ENCODE results near the gene RNF222.
"Not testable (repeated sequence)": the region's sequence is repeated elsewhere in the genome, so short reads cannot be mapped to it uniquely, and the experiment has no call there.

The RNF222 gene

GRCh38 chr17:8384801-8385378 lies 12.7 kb downstream of the RNF222 start:
- peak overlapping the region in 7 of 21 experiments; percentile 32 to 90 (median 38) for H3K27ac ChIP-seq
- no peak overlapping the region for H3K4me3 ChIP-seq

DNA sequence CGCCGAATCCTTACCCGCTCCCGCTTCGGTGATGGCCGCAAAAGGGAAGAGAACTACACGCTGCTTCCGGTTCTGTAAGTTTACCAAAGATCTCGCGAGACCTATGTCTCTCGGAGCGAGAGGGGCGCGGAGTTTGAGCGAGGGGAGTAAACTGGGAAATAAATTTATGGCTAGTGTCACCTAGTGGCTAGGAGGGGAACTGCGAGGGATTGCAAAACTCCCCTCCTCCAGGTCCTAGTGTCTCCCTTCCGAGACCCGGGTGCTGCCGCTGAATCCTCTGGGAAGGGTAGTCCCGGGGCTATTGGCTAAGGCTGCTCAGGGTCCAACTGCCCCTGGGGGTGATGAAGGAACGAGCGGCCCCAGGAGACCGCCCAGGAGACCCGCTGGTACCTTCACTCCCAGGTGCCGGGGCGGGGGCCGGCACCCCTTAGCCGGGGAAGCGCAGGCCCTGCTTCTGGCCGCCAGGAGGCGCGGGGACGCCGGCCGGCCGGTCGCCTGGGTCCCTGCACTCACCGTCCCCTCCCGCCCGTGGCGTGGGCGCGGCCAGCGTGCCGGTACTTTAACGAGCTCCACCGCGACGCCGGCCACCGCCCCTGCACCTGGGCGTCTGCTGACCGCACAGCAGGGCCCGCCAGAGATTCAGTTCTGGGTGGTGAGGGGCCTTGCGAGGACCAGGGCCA lies 14.3 kb downstream of the RNF222 start, which contains the start of gene RPL26:
Gene RPL26, minus strand, starts transcription at position 51 of the 680 bp plus-strand sequence. CDS start 883 bp downstream, outside the sequence.
- Histone ChIP-seq H3K4me3 (peak within 1 kb of the TSS; percentile 52 to 74 (median 60)), H3K27ac (peak within 1 kb of the TSS; percentile 61 to 95 (median 86))

- Histone ChIP-seq H3K4me3 (peak overlapping the region; percentile 52 to 74 (median 60)), H3K27ac (peak overlapping the region in 20 of 21 experiments; percentile 23 to 95 (median 86))
These were observed 14.8 kb downstream of the RNF222 start for GRCh38 chr17:8382880-8383142.

DNA sequence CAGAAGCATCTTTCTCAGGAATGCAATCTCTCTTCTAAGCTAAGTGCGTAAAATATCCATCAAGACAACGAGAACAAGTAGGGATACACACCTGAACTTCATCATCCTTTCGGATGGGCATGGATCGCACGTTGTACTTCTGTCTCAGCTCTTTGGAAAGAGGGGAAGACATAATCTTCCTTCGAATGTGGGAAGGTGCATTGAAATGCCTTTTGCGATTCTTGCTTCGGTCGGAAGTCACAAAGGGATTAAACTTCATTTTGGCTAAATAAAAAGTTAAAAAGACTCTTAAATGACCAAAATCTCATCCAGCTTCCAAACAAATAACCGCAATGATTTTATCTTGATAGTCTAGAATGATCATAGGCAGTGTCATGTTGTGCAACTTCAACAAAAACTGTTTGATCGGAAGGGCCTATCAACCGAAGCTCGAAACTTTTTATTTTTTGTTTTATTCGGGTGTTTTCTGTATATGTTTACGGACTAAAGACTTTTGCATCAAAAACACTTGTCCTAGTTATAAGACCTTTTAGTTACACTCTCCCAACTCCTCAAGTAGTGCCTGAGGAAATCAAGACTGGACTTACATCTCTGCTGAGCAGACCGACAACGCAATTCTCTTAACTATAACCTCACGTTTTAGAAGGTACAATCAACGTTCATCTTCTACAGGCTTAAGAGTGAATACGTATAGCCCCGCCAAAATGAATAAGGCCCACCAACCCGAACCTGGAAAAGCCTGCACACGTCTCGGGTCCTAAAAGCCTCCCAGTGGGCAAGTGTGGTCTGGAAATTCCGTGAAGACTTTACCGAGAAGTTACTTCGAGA lies 15.4 kb downstream of the RNF222 start:
- Histone ChIP-seq H3K27ac (peak overlapping the region in 20 of 21 experiments; percentile 23 to 95 (median 86)), H3K4me3 (peak overlapping the region; percentile 52 to 74 (median 60))

DNA sequence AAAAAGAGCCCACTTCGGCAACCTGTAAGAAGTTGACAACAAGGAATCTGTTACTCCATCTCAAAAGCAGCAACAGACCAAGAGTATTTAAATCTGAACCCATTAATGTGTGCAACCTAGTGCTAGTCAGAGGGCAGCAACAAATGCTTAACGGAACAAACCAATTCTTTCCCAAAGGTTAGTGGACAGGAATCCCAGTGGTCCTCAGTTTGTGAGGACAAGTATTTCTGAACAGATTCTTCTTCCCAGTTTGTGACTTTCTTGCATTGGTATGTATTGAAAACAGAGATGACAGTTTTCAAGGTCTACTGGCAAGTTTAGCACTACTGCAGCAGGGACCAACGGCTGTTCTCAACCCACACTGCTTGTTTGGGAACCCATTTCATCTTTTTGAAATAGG lies 17.6 kb downstream of the RNF222 start:
- Histone ChIP-seq H3K27ac (peak overlapping the region in 2 of 21 experiments; percentile 88), H3K4me3 (no peak overlapping the region)

- not testable (repeated sequence) for H3K4me3 ChIP-seq, H3K27ac ChIP-seq
These were observed 19.5 kb downstream of the RNF222 start for GRCh38 chr17:8378117-8378516.

GRCh38 chr17:8377422-8377821 lies 20.2 kb downstream of the RNF222 start:
- Histone ChIP-seq H3K27ac (peak overlapping the region in 2 of 21 experiments; percentile 86 to 88), H3K4me3 (no peak overlapping the region)

DNA sequence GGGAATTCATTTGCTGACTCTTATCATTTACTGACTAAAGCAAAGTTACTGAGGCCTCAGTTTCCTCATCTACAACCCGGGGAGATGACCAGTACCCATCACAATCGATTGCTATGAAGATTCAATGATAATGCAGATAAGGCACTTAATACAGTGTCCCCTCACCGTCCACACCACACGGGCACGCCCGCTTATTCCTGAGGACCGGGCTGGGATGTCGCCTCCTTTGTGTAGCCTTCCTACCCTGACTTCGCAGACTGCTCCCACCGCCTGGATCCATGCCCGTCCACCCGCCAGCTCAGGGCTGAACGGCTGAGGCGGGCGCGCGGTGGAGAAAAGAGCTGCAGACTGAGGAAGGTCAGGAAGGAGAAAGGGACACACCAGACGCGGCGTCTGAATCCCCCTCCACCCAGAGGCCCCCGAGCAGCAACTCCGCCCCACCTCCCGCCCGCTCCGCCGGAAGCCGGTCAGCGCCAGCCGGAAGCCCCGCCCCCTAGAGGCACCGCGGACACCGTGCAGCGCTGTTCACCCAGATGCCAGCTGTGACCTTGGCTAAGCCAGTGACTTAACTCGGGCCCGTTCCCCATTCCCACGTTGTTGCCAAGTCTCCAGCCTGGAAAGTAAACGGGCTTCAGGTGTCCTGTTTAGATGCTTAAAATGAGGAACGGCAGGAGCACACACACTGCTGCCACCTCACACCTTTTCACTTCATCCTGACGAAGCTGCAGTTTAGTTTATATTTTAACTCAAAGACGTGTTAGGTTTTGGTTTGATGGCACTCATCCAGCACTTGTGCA lies 21.2 kb downstream of the RNF222 start, which contains the start of gene KRABD2:
Gene KRABD2, minus strand, starts transcription at position 434 of the 797 bp plus-strand sequence.
- Histone ChIP-seq H3K4me3 (peak within 1 kb of the TSS; percentile 47 to 72 (median 65)), H3K27ac (peak within 1 kb of the TSS in 20 of 21 experiments; percentile 68 to 96 (median 88))

DNA sequence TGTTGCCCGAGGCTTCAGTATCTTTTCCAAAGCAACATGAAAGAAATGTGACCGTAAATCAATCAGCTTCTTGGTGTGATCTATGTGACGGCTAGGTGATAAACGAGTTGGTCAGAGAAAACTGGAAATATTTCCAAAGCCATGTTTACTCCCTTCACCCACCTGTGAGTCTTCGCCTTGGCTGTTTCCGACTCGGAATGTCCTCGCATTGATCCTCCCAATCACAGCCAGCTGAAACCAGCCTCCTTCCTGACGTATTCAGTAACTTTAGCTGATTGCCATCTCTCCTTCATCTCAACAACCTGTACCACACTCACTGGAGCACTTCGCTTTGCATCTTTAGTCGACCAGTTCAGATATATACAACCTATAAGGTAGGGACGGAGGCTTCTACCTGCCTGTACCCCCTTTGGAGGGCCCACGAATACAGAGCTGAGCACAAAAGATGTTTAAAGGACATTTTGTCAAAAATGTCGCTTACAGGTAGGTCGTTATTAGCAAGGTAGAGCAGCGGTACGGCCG lies 21.8 kb downstream of the RNF222 start:
- H3K4me3 ChIP-seq, result peak overlapping the region; percentile 47 to 72 (median 65)
- peak overlapping the region in 20 of 21 experiments; percentile 68 to 96 (median 88) for H3K27ac ChIP-seq

- not testable (repeated sequence) for H3K4me3 ChIP-seq, H3K27ac ChIP-seq
These were observed 23.8 kb downstream of the RNF222 start for GRCh38 chr17:8373856-8374255.

- H3K27ac ChIP-seq, result peak overlapping the region in 2 of 21 experiments; percentile 6 to 7
- no peak overlapping the region for H3K4me3 ChIP-seq
These were observed 25.2 kb downstream of the RNF222 start for GRCh38 chr17:8372422-8372821.

- H3K27ac ChIP-seq, result peak overlapping the region in 1 of 21 experiments; percentile 7
- H3K4me3 ChIP-seq, result no peak overlapping the region
These were observed 25.8 kb downstream of the RNF222 start for GRCh38 chr17:8371786-8372185.

DNA sequence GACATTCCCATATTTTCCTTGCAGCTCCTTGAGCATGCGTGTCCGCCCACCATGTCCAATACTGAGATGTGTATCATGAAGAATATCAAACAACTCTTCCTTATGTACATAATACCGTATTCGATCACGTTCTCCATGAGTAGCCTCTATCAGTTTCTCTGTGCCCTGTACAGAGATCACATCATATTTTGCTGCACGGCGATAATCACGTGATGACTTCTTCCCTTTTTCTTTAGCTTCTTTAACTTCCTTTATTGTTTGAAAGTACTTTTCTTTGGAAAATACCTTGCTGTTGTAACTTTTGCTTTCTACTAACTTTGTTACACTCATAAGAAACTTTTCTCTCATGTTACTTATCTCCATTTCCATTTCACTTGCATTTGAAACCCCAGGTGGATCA lies 27.7 kb downstream of the RNF222 start:
- Histone ChIP-seq H3K4me3 (no peak overlapping the region), H3K27ac (no peak overlapping the region)

DNA sequence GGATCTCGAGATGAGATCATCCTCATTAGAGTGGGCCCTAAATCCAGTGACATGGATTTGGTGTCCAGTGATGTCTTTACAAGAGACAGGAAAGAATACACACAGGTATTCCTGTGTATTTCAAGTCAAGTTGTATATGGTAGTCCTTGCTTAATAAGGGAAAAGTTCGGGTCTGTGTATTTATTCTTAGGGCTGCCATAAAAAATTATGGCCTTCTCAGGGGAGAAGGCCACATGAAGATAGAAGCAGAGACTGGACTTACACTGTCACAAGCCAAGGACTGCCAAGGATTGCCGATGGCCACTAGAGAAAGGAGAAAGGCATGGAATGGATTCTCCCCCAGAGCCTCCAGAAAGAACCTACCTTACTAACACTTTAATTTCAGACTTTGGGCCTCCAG lies 29.4 kb downstream of the RNF222 start:
- Histone ChIP-seq H3K27ac (no peak overlapping the region), H3K4me3 (no peak overlapping the region)

DNA sequence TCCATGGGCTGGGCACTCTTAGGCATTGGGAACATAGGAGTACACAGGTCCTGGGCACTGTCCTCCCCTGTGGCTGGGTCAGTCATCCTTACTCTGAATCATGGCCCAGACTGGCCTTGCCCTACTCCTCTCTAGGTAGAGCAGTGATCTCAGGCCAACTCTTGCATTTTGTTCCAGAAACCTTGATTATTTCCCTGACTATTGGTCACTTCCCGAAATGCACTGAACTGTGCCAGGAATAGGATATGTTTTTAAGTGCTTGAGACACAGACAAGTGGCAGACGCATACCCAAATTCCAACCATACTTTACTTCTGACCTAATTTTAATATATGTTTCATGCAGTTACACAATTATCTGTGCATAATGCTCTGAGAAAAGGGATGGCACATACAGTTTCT lies 31.4 kb downstream of the RNF222 start:
- Histone ChIP-seq H3K27ac (peak overlapping the region in 8 of 21 experiments; percentile 14 to 73 (median 42)), H3K4me3 (no peak overlapping the region)

DNA sequence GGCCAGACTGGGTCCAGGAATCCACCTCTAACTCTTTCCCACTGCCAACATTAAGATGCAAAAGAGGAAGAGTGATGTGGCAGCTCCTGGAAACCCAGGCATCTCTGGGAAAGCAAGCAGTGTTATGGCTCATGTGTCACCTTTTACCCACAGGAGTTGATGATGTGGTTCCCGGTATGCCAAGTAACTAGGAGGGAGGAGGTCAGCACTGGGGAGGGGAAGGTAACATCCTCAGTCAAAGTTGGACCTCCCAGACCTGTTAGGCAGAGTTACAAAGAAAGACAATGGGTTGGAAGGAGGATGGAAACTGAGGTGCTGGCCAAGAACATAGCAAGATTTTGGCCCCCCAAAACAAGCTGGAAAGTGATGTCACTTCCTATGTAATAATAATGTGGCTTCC lies 32.5 kb downstream of the RNF222 start:
- Histone ChIP-seq H3K4me3 (no peak overlapping the region), H3K27ac (peak overlapping the region in 6 of 21 experiments; percentile 36 to 75 (median 54))

DNA sequence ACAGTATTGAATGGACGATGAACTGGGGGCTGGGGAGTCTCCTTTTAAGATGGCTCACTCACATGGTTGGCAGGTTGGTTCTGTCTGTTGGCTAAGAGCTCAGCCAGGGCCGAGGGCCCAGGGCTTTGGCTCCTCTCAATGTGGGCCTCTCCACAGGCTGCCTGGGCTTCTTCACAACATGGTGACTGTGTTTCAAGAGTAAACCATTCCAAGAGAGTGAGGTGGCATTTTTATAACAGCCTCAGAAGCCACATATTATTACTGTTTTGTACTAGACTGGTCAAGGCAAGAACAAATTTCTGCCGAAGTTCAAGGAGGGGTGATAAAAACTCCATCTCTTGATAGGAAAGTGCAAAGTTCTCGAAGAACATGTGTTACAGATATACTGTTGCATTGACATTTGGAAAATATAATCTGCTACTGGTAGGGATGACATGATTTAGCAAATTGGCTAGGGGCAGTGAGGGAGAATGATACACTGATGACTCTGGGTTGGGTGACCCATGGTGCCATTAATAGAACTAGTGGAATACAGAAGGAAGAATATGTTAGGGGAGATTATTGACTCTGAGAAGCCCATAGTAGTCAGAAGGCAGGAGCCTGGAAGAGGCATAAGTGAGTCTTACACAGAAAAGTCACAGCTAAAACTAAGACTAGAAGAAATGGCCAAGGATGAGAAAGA lies 34.8 kb downstream of the RNF222 start:
- peak overlapping the region in 3 of 21 experiments; percentile 18 to 34 (median 23) for H3K27ac ChIP-seq
- H3K4me3 ChIP-seq, result no peak overlapping the region

GRCh38 chr17:8360751-8361150 lies 36.9 kb downstream of the RNF222 start:
- Histone ChIP-seq H3K4me3 (no peak overlapping the region), H3K27ac (peak overlapping the region in 11 of 21 experiments; percentile 2 to 76 (median 22))

DNA sequence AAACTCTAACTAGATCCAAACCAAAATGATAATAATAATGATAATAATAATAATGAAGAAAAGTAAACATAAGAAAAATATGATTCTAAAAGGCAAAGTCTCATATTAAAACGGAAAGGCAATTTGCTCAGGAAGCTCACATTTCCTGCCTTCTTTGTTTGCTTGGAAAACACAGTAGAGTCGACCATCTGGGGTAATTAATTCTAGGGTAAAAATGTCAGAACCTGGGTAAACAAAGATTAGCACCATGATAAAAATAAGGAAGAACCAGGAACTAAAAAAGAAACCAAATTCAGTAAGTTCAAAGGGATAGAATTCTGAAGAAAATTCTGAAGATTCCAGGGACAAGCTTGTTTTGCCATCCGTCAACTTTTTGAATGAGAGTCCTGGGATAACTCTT lies 37.4 kb downstream of the RNF222 start:
- Histone ChIP-seq H3K27ac (peak overlapping the region in 6 of 21 experiments; percentile 2 to 76 (median 25)), H3K4me3 (no peak overlapping the region)
